GM19043 (cell line): ENCODE data around the gene CAPN10.

Experiments used
- ATAC-seq: cut with Tn5 transposase; IDR thresholded peaks from one replicate; pipeline ENCODE4 v1.9.1; 2021; ENCODE audit warnings: low read depth; ENCODE audit not compliant: unreplicated experiment

The CAPN10 gene

GRCh38 chr2:240586919-240587800, 626 bp downstream of the CAPN10 start:
- ATAC-seq, result no peak

DNA sequence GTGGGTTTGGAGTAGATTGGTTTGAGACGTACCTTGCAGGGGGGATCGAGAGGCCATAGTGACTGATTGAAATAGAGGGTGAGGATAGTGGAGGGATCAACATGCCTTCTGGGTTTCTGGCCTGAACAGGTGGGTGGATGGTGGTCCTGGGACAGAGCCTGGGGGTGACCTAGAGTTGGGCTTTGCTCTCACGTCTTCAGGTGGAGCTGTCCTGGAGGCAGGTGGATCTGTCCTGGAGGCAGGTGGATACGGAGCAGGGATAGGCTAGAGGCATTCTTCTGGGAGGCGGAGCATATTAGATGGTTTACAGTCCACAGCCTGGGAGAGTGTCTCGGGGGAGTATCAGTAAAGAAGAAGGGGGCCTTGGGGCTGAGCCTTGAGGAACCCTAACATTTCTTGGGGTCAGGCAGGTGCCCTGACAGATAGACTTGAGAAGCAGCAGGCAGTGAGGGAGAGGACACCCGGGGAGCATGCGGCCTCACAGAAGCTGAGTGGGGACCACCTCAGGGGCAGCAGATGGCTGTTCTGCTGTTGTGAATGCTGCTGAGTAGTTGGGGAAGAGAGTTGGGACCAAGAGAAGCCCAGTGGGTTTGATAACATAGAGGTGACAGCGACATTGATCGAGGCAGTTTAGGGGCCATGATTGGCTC, 1.6 kb downstream of the CAPN10 start:
- ATAC-seq, result no peak

GRCh38 chr2:240588669-240589068, 2.1 kb downstream of the CAPN10 start:
- no peak for ATAC-seq

DNA sequence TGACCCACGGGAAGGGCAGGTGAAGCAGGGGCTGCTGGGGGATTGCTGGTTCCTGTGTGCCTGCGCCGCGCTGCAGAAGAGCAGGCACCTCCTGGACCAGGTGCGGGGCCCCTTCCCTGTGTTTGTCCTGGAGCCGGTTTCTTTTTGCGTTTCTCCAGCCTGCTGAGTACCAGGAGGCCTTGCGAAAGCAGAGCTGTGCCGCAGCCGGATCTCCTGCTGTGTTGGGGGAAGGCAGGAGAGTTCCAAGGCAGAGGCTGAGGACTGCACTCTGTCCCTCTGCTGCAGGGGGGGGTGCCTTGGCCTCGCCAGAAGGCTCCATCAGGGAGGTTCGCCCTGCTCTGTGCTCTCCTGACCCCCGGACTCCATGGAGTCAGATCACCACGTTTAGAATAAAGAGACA, 2.8 kb downstream of the CAPN10 start:
- no peak for ATAC-seq

GRCh38 chr2:240589850-240590525, 3.5 kb downstream of the CAPN10 start:
- no peak for ATAC-seq

DNA sequence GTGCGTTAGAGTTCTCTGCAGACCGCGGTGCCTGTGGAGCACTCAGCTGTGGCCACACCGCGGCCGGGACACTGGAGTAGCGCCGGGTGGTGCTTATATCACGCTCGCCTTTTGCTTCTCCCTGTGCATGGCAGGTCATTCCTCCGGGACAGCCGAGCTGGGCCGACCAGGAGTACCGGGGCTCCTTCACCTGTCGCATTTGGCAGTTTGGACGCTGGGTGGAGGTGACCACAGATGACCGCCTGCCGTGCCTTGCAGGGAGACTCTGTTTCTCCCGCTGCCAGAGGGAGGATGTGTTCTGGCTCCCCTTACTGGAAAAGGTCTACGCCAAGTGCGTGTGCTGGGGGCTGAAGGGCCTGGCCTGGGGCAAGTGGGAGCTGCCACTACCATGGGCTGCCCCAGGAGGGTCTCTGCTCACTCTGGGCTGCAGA, 4.2 kb downstream of the CAPN10 start:
- no peak for ATAC-seq

DNA sequence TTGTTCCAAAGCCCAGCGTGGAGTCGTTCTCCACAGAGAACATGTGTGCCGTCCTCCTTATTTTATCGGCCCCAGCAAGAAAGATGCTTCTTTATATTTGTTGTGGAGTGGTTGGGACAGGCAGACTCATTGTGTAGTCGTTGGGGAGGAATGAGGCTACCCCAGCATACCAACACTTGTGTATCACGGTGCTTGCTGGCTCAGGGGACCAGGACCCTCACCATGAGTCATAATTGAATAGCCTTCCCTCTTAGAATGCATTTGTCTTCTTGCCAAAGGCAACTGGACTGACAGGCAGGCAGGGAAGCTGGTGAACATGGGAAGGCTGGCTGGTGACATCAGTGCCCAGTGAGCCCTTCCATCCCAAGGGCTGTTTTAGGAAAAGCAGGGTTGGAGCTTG, 4.7 kb downstream of the CAPN10 start:
- ATAC-seq, result no peak

- ATAC-seq, result no peak
Observed at GRCh38 chr2:240591784-240592183, 5.2 kb downstream of the CAPN10 start.

- ATAC-seq, result no peak
Observed at GRCh38 chr2:240593026-240593702, 6.6 kb downstream of the CAPN10 start.

- no peak for ATAC-seq
Observed at GRCh38 chr2:240593703-240594451, 7.3 kb downstream of the CAPN10 start.

DNA sequence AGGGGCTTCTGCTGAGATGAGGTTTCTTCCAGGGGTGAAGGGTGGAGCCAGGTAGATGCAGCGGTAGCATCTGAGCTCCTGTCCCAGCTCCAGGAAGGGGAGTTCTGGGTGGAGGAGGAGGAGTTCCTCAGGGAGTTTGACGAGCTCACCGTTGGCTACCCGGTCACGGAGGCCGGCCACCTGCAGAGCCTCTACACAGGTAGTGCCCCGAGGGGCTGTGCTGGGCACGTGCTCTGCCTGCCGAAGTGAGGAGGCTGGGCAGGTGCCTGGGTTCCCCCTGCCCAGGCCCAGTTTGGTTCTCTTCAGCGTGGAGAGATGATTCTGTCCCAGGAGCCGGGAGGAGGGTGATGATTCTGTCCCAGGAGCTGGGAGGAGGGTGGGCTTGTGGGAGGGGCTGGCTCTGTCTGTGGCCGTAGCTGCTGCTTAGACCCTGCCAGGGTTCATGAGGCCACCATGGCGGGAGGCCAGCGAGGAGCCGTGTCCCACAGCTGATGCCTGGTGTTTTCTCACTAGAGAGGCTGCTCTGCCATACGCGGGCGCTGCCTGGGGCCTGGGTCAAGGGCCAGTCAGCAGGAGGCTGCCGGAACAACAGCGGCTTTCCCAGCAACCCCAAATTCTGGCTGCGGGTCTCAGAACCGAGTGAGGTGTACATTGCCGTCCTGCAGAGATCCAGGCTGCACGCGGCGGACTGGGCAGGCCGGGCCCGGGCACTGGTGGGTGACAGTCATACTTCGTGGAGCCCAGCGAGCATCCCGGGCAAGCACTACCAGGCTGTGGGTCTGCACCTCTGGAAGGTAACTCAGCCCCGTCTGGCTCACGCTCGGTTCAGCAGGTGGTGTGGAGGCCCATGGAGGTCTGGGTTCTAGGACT, 8.2 kb downstream of the CAPN10 start:
- ATAC-seq, result no peak

DNA sequence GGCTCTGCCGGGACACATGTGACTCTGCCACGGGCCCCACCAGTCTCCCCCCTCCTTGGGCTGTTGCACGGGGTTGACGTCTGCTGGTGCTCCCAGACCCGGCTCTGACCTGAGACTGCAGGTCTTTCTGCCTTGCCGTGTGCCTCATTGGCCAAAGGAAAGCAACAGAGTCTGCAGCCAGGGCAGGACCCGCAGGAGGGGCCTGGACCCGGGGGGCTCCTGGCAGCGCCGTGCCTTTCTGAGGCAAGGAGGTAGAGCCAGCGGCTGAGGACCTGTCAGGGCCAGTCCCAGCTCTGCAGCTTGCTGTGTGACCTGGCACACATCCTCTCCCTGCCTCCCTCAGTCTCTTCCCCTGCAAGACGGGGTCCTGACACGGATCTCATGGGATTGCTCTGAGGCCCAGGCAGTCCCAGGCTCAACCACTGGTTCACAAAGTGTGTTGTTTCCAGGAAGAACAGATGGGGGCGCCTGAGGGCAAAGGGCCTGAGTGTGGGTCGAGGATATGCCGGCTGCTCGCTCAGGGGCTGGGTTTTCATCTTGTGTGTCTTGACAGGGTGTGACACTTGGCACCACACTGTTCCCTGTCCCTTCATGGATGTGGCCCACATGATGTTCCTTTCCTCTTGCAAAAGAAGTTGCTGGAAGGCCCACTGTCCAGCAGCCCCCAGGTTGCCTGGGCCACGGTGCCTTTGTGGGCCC, 9.0 kb downstream of the CAPN10 start:
- no peak for ATAC-seq

GRCh38 chr2:240596080-240596460, 9.5 kb downstream of the CAPN10 start:
- no peak for ATAC-seq

- ATAC-seq, result no peak
Observed at GRCh38 chr2:240596491-240596931, 10.0 kb downstream of the CAPN10 start.

DNA sequence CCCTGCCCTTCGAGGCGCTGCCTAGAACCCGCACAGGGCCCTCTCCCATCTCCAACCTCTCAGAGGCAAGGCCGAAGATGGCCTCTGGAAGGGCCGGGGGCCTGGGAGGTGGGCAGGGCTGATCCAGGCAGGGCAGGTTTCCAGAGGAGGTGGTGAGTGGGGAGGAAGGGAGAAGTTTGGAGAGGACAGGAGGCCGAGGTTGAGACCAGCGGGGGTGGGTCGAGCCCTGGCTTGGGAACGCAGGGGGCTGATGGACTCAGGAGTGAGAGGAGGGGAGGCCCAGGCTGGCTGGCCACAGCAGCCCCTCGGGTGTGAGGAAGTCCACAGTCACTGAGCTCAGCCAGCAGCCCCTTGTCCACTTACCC, 10.5 kb downstream of the CAPN10 start:
- ATAC-seq, result no peak

DNA sequence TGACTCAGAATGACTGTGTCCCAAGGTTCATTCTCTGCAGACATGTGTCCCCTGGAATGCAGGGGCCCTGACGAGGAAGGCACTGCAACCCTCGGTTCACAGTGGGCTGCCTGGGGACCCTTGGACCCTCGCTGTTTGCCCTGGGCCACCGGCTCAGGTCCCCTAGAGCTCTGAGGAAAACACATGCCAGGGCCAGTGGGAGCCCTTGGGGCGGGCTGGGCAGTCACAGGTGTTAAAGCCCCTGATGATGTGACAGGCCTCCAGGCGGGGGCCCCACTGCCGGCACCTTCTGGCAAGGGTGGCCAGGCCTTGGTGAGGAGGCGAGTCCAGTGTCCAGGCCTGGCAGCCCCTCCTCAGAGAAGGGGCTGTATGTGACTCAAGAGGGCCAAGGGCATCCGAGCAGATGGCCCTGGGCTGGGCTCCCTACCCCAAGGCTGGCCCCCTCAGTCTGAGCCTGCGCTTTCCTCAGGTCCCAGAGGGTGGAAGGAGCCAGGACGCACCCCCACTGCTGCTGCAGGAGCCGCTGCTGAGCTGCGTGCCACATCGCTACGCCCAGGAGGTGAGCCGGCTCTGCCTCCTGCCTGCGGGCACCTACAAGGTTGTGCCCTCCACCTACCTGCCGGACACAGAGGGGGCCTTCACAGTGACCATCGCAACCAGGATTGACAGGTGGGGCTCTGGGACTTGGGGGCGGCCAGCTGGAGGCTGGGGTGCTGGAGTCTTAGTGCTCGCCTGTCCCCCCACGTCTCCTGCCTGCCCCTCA, 11.1 kb downstream of the CAPN10 start:
- ATAC-seq, result no peak

DNA sequence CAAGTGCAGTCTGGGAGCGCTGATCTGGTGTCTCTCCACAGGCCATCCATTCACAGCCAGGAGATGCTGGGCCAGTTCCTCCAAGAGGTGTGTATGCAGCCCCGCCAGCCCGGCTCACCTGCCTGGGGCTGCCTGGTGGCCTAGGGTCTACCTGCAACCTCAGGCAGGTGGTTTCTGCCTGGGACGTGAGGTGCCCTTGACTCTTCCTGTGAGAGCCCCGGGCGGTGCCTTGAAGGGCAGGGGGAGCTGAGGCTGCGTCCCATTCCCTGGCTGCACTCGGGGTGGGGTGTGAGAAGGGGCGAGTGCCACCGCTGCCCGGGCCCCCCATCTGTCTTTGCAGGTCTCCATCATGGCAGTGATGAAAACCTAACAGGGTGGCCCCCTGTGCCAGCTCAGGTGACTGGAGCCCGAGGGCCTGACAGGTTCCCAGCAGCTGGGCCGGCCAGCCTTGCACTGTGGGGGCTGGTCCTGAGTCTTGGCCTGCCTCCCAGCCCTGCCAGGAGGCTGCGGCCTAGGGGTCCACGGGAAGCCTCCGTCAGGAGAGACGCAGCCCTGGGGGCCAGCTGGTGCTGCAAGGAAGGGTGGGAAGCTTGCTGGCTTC, 11.9 kb downstream of the CAPN10 start:
- no peak for ATAC-seq
